GM18861 (cell line): ENCODE results near the gene GARIN5B.

Experiments
- ATAC-seq: cut with Tn5 transposase; IDR thresholded peaks from one replicate; pipeline ENCODE4 v1.9.1; 2021; ENCODE audit not compliant: unreplicated experiment

Gene GARIN5B

GRCh38 chr19:55325172-55325571 lies 37.9 kb downstream of the GARIN5B start, which contains the start of gene TMEM150B:
TSS of gene TMEM150B (minus strand) at chr19:55325341. CDS start at chr19:55321036, 4,305 bp downstream.
- no peak for ATAC-seq

GRCh38 chr19:55324662-55325061 lies 38.4 kb downstream of the GARIN5B start:
- no peak for ATAC-seq

GRCh38 chr19:55322204-55322885 lies 40.7 kb downstream of the GARIN5B start:
- no peak for ATAC-seq

DNA sequence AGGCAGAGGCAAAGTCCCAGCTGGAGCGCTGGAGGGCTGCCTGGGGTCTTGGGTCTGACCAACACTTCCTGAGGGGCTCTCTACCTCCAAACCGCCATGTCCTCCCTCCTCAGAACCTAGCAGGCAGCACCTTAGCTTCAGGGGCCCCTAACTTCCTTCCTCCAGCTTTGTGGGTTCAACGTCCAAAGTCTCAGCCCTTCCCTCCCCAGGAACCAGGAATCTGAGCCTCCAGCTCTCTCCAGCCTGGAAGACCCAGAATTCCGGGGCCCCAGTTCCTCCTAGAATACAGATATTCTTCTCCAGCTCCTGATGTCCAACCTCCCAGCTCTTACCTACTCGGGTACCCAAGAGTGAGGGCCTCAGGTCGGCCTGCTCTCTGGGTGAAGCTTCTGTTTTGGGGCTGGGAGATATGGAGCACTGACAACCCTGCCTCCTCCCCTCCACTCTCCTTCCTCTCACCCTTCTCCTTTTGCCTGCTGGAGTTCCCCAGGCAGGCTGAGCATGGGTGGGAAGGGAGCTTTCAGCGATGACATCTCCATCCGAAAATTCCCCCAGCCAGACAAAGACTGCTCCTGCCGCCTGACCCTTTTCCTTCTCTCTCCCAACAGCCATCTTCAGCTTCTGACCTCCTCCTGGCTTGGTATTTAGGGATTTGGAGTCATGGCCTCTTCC lies 41.5 kb downstream of the GARIN5B start:
- ATAC-seq, result no peak

DNA sequence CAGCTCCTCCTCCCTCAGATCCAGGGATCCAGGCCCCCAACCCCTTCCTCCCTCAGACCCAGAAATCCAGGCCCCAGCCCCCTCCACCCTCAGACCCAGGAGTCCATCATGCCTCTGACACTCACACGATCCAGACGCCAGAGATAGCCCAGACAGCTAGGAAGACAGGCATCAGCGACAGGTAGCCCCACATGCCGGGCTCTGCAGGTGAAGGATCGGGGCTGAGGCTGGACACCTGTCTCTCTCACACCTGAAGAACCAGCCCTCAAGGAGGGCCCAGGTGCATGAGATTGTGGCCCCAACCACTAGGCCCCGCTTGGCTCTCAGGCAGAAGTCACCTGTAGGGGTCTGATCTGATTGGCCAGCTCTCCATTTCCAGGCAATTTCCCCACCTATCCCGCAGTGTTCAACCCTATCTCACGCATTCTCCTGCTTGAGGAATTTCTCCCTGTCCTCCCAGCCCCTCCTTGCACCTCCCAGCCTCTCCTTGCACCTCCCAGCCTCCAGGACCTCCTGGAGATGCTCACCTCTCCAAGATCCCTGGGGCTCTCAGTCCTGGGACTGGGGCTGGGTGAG lies 42.1 kb downstream of the GARIN5B start:
- ATAC-seq, result no peak

- no peak for ATAC-seq
These were observed 43.3 kb downstream of the GARIN5B start for GRCh38 chr19:55319785-55320184.

GRCh38 chr19:55316646-55317045 lies 46.4 kb downstream of the GARIN5B start:
- ATAC-seq, result no peak

GRCh38 chr19:55315956-55316525 lies 47.0 kb downstream of the GARIN5B start:
- ATAC-seq, result no peak

DNA sequence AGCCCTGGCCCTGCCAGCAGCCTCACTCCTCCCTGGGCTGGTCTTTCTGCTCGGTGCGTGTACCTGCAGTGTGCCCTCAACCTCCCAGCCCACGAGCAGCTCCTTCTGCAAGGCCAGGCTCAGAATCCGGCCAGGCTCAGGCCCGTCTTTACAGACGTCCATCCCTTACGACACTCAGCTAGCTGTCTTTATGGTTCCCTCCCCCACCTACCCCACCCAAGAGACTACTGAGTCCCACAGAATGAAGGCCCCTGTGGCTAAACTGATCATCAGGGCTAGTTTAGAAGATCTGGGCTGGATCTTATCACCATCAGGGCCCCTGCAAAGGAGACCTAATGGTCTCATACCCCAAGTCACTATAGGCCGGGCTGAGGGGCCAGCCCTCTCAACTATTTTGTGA lies 48.7 kb downstream of the GARIN5B start:
- ATAC-seq, result no peak

GRCh38 chr19:55312621-55313512 lies 50.2 kb downstream of the GARIN5B start:
- no peak for ATAC-seq

GRCh38 chr19:55311797-55312196 lies 51.3 kb downstream of the GARIN5B start:
- no peak for ATAC-seq

- ATAC-seq, result no peak
These were observed 51.7 kb downstream of the GARIN5B start for GRCh38 chr19:55311397-55311796.

- no peak for ATAC-seq
These were observed 52.6 kb downstream of the GARIN5B start for GRCh38 chr19:55310498-55310897.

- no peak for ATAC-seq
These were observed 53.6 kb downstream of the GARIN5B start for GRCh38 chr19:55309448-55309847.

DNA sequence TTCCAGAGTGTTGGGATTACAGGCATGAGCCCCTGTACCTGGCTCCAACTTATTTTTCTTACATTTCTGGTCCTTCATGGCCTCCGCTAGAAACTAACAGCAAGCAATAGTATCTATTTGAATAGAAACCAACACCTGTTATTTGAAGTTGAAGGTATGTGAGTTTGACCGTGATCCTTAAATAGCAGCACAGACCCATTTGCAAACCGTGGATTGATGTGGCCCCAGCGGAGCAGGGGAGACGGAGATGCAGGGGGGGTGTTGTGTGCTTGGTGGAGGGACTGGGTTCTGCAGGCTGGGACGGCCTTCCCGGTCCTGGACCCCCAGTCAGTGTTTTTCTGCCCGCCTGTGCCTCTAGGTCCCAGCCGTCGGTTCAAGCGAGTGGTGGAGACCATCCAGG lies 54.8 kb downstream of the GARIN5B start:
- no peak for ATAC-seq

DNA sequence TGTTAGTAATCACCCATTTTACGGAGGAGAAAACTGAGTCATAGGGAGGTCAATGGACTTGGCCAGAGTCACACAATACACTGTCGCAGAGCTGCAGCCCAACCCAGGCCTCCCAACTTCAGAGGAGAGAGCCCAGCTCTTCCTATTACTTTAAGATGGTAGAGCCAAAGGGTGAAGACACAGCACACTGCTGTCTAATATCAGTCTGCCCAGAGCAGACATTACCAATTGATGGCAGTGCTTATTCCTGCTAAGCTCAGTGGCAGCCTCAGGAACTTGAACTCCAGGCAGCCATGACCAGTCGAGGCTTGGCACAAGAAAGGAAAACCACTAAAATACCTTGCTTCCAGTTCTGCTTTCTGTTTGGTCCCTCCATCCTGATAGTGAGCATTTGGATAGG lies 56.3 kb downstream of the GARIN5B start:
- no peak for ATAC-seq

- ATAC-seq, result no peak
These were observed 57.0 kb downstream of the GARIN5B start for GRCh38 chr19:55305983-55306562.

DNA sequence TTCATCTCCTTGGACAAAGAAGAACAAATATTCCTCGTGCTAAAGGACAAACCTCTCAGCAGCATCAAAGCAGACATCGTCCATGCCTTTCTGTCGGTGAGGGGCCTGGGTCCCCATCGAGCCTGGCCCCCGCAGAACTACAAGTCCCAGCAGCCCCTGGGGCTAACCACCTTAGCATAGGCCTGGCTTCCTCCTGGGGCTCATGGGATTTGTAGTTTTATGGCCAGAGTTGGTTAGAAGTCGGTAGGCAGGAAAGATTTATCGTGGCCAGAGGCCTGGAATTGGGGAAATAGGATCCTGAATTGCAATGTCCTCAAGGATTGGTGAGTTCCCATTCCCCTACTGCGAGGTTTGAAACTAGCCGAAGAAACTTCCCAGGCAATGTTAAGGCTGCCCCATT lies 57.6 kb downstream of the GARIN5B start:
- ATAC-seq, result no peak

GRCh38 chr19:55304980-55305379 lies 58.1 kb downstream of the GARIN5B start:
- no peak for ATAC-seq
